RWPE2 (cell line): ENCODE measurements around the gene BTBD9.

ENCODE experiments used
- ATAC-seq: fragments of 200-7000 bp; cut with Tn5 transposase; 3 replicates; pipeline ENCODE4 v1.9.1; 2021; ENCODE audit warnings: low read depth
- DNase-seq: peaks from one replicate; pipeline ENCODE4 v3.0.0-alpha.2; 2020; ENCODE audit warnings: low spot score
- H3K27ac ChIP-seq: fragments of 450-650 bp; 2 replicates; pipeline ENCODE4 v1.5.1; 2017; ENCODE audit warnings: mild to moderate bottlenecking; ENCODE audit not compliant: poor library complexity, severe bottlenecking
- H3K27me3 ChIP-seq: fragments of 250-450 bp; sonication (Bioruptor Pico); 2 replicates; pipeline ENCODE4 v1.5.1; 2021; ENCODE audit warnings: mild to moderate bottlenecking, moderate library complexity; ENCODE audit not compliant: insufficient read depth, poor library complexity, severe bottlenecking
- H3K36me3 ChIP-seq: fragments of 250-450 bp; sonication (Bioruptor Pico); 2 replicates; pipeline ENCODE4 v1.5.1; 2020; ENCODE audit warnings: low read depth, mild to moderate bottlenecking, moderate library complexity
- H3K4me1 ChIP-seq: fragments of 250-450 bp; sonication (Bioruptor Pico); 2 replicates; pipeline ENCODE4 v1.5.1; 2021; ENCODE audit warnings: mild to moderate bottlenecking, moderate library complexity; ENCODE audit not compliant: insufficient read depth, poor library complexity, severe bottlenecking
- H3K4me3 ChIP-seq: fragments of 250-450 bp; sonication (Bioruptor Pico); 2 replicates; pipeline ENCODE4 v1.5.1; 2021; ENCODE audit warnings: mild to moderate bottlenecking, moderate library complexity; ENCODE audit not compliant: severe bottlenecking
- H3K9me3 ChIP-seq: fragments of 250-450 bp; sonication (Bioruptor Pico); 2 replicates; pipeline ENCODE4 v1.5.1; 2021; ENCODE audit warnings: mild to moderate bottlenecking, moderate library complexity; ENCODE audit not compliant: severe bottlenecking
- TF ChIP-seq, protein P1 (sequence below): fragments of 450-650 bp; IDR thresholded peaks from one replicate; pipeline ENCODE4 v1.5.1; 2017; ENCODE audit warnings: mild to moderate bottlenecking, moderate library complexity; ENCODE audit not compliant: poor library complexity, severe bottlenecking

BTBD9 gene

DNA sequence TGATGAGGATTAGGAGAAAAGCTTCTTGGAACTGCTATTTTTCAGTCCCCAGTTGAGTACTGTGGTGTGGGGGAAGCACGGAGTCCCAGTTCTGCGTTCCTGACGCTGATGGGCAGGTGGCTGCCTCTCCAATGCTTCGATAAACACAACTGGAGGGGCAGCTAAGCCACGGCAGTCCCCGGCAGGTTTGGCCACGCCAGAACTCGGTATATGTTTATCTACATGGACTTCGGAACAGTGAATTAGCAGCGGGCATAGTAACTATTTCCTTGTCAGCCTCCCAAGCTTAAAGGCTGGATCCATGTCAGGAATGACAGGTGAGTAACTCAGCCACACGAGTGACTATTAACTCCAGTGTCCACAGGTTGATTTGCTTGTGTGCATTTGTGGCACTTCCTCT is 465.8 kb downstream of the BTBD9 start:
- no peak for ATAC-seq
- H3K4me1 ChIP-seq: no peaks in the 10 kb centered on the region
- H3K27me3 ChIP-seq: no peaks in the 10 kb centered on the region
- DNase-seq: no peak
- H3K4me3 ChIP-seq: no peak overlapping the region
- TF ChIP-seq, protein P1, sequence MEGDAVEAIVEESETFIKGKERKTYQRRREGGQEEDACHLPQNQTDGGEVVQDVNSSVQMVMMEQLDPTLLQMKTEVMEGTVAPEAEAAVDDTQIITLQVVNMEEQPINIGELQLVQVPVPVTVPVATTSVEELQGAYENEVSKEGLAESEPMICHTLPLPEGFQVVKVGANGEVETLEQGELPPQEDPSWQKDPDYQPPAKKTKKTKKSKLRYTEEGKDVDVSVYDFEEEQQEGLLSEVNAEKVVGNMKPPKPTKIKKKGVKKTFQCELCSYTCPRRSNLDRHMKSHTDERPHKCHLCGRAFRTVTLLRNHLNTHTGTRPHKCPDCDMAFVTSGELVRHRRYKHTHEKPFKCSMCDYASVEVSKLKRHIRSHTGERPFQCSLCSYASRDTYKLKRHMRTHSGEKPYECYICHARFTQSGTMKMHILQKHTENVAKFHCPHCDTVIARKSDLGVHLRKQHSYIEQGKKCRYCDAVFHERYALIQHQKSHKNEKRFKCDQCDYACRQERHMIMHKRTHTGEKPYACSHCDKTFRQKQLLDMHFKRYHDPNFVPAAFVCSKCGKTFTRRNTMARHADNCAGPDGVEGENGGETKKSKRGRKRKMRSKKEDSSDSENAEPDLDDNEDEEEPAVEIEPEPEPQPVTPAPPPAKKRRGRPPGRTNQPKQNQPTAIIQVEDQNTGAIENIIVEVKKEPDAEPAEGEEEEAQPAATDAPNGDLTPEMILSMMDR: no peak
- H3K9me3 ChIP-seq: no peaks in the 10 kb centered on the region
- H3K36me3 ChIP-seq: no peaks in the 10 kb centered on the region
- no peak overlapping the region for H3K27ac ChIP-seq

DNA sequence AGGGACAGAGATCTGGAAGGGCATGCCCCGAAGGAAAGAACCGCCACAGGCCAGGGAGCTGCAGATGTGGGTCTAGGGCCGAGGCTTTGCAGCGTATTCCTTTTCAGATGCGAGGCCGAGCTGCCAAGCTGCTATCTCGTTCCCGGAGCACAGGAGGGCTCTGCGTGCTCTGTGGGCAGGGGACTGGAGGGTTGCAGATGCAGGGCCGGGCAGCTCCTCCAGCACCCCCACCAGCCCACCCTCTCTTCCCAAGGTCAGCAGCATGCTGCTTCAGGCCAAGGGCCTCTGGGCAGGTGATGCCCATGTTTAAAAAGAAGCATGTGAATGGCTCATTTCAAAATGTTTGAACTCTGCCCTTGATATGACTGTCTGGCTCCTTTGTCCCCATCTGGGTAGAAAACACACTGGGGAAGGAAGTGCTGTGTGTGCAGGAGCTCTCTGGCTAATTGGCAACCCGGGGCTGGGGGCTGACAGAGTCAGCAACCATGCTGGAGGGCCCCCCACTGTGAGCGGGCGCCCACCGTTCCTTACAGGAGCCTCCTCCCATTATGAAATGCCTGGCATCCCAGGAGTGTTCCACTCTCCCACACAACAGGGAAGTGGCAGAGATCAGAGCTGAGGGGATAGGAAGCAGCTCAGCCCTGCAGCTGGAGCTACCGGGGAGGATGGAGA is 466.9 kb downstream of the BTBD9 start:
- Histone ChIP-seq H3K4me3 (no peak overlapping the region), H3K9me3 (no peaks in the 10 kb centered on the region), H3K27me3 (no peaks in the 10 kb centered on the region), H3K36me3 (no peaks in the 10 kb centered on the region), H3K27ac (no peak overlapping the region), H3K4me1 (no peaks in the 10 kb centered on the region)
- DNase-seq (no peak), ATAC-seq (no peak)
- TF ChIP-seq, protein P1: no peak

DNA sequence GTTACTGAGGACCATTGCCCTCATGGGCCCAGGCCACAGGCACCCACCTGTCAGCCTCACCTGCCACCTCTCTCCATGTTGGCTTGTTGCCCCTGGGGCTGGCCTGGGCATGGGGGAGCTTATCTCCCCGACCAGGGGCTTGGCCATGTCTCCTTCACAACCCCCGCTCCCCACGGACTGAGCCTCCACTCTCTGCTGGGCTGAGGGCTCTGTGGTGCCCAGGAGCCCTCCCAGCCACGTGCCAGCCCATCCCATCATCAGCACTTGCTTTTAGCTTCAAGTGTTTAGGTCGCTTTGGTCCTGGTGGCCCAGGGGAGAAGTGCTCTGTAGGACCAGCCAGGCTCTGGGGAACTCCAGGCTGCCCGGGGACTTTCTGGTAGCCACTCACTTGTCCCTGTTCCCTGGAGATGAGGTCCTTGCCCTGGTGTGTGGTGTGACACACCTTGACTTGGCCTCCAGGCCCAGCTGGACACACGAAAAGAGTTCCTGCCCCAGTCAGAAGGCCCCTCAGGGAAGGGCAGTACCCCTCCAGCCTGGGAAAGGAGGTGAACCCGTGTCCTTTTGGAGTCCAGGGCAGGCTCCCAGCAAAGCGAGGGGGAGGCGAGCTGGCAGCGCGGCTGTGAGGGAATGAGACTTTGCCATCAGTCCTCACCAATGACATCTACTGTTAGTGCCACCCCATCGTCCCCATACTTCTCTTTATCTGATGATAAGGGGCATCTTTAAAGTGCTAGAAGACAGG is 467.6 kb downstream of the BTBD9 start:
- Histone ChIP-seq H3K4me1 (no peaks in the 10 kb centered on the region), H3K27ac (no peak overlapping the region), H3K36me3 (no peaks in the 10 kb centered on the region), H3K27me3 (no peaks in the 10 kb centered on the region), H3K9me3 (no peaks in the 10 kb centered on the region), H3K4me3 (no peak overlapping the region)
- no peak for ATAC-seq
- TF ChIP-seq, protein P1: no peak
- no peak for DNase-seq

DNA sequence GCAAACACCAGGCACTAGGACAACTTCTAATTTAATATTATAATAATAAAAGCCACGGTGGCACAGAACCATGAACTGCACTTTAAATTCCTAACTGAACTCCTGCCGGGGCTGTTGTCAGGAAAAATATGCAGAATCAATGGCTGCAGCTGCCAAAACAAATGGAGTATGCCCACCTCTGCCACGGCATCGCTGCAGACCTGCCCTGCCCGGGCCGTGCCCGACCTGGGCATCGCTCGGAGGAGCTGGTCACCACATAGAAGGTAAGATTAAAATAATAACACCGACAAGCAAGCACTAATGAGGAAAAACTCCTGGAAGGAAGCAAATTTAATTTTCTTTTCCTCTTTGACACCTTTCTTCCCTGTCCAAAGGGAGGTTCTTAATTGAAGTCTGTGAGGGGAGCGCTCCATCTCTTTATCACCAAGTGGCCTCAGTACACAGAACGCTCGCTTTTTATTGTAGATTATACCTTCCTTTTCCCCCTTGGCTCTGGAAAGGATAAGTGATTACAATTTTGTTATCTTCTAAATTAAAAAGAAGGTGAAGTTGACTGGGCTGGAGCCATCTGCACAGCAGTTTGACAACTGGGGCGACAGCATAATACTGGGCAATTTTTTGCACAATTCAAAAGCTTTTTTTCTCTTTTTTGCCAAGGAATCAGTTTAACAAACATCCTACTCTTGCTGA is 468.9 kb downstream of the BTBD9 start:
- H3K36me3 ChIP-seq: no peaks in the 10 kb centered on the region
- TF ChIP-seq, protein P1: no peak
- no peaks in the 10 kb centered on the region for H3K27me3 ChIP-seq
- H3K27ac ChIP-seq: no peak overlapping the region
- no peak overlapping the region for H3K4me3 ChIP-seq
- DNase-seq (no peak), ATAC-seq (no peak)
- no peaks in the 10 kb centered on the region for H3K4me1 ChIP-seq
- H3K9me3 ChIP-seq: no peaks in the 10 kb centered on the region
